GM12865 (cell line): Measurements from ENCODE around the gene SH3BGR.

Source experiments
- DNase-seq: peaks from one replicate; pipeline ENCODE4 v3.0.0; 2010; ENCODE audit warnings: low read depth
- H3K4me3 ChIP-seq: 2 replicates; pipeline ENCODE4 v1.5.1; 2011; ENCODE audit warnings: mild to moderate bottlenecking, low read depth, low read length, control low read depth
- TF ChIP-seq, protein P1 (sequence below): IDR thresholded peaks from 2 replicates; pipeline ENCODE4 v1.5.1; 2011; ENCODE audit warnings: low read length, control low read depth, low read depth, inconsistent platforms; ENCODE audit not compliant: insufficient read depth; ENCODE audit errors: missing control alignments

SH3BGR gene

GRCh38 chr21:39513735-39514134 lies 62.0 kb downstream of the SH3BGR start:
- H3K4me3 ChIP-seq = no peak overlapping the region
- DNase-seq = no peak
- TF ChIP-seq, protein P1, sequence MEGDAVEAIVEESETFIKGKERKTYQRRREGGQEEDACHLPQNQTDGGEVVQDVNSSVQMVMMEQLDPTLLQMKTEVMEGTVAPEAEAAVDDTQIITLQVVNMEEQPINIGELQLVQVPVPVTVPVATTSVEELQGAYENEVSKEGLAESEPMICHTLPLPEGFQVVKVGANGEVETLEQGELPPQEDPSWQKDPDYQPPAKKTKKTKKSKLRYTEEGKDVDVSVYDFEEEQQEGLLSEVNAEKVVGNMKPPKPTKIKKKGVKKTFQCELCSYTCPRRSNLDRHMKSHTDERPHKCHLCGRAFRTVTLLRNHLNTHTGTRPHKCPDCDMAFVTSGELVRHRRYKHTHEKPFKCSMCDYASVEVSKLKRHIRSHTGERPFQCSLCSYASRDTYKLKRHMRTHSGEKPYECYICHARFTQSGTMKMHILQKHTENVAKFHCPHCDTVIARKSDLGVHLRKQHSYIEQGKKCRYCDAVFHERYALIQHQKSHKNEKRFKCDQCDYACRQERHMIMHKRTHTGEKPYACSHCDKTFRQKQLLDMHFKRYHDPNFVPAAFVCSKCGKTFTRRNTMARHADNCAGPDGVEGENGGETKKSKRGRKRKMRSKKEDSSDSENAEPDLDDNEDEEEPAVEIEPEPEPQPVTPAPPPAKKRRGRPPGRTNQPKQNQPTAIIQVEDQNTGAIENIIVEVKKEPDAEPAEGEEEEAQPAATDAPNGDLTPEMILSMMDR = no peak

GRCh38 chr21:39515684-39516472 lies 64.1 kb downstream of the SH3BGR start:
- no peak overlapping the region for H3K4me3 ChIP-seq
- DNase-seq = no peak
- TF ChIP-seq, protein P1 = no peak

GRCh38 chr21:39518055-39518846 lies 66.5 kb downstream of the SH3BGR start:
- DNase-seq = peak; percentile 74
- TF ChIP-seq, protein P1 = peak; percentile 74
- no peak overlapping the region for H3K4me3 ChIP-seq

DNA sequence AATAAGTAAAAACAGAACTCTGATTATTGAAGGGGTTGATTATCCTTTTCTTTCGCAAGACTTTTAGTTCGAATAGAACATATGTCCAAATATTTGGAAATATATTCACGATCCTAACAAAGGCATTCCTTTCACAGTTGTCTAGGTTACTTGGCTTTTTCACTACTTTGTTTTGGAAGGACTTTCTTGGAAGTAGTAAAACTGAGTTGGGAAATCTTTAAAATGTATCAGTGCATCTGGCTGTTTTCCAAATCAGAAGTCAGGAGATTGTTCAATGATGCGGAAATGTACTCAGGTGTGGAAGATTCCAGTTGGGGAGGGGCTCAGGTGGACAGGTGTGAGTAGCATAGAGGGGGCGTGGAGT lies 67.1 kb downstream of the SH3BGR start:
- TF ChIP-seq, protein P1 = no peak
- DNase-seq = no peak
- no peak overlapping the region for H3K4me3 ChIP-seq

GRCh38 chr21:39519835-39520234 lies 68.1 kb downstream of the SH3BGR start:
- no peak overlapping the region for H3K4me3 ChIP-seq
- DNase-seq = no peak
- TF ChIP-seq, protein P1 = no peak

DNA sequence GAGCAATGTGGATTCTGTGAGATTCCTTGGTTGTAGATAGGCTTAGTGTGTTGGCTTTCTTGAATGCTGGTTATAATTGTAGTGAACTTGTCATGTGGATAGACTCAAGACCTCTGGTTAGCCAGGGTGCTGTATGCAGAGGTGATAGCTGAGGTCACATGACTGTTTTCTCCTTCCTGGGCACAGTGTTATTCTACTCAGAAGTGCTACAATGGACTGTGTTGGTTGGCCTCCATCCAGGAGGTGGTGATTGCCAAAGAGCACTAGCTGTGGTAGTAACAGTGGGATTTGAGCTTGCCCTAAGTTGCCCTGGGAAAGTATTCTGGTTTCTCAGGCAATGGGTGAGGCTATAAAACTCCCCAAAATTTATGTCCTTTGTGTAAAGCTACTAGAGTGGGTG lies 71.6 kb downstream of the SH3BGR start:
- no peak overlapping the region for H3K4me3 ChIP-seq
- DNase-seq = no peak
- TF ChIP-seq, protein P1 = no peak

DNA sequence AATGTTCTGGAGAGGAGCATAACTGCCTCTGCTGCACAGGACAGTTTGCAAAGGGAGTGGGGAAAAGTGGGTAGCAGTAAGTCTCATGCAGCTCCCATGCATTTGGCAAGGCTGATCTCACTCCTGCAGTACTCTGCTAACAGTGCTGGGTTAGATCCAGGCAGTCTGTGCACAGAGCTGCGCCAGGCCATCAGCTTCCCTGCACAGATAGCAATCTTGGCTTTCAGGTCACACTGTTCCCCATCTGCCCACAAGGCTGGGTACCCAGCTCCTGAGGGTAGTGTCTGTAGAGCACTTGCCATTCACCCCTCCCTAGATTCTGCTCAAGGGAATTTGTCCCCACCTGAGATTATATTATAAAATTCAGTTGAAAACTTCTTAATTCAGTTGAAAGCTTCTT lies 72.1 kb downstream of the SH3BGR start:
- no peak overlapping the region for H3K4me3 ChIP-seq
- TF ChIP-seq, protein P1 = no peak
- DNase-seq = no peak
